Calu3 (cell line): ENCODE data around the gene KRT72. TPM values are rescaled to one million over a fixed set of nuclear protein-coding genes. Genes with fewer than 3 reads are reported as not detected.

Experiments
- BruUV-seq: library from RNA; stranded (reverse); fragments of 400-500 nt; replicated peaks from 2 replicates; lab custom pipeline; 2021; lab: Mats Ljungman, UMichigan
- CTCF ChIA-PET: fragments of 300-600 bp; sonication (Branson Sonifier 250); formaldehyde crosslinking; loops from one replicate; lab custom pipeline; 2022; ENCODE audit warnings: antibody characterized with exemption; lab: Charles Lee
- DNase-seq: peaks from one replicate; pipeline ENCODE4 v3.0.0; 2022
- H3K27ac Mint-ChIP-seq: one replicate; pipeline ENCODE4 v1.8.0; 2022; ENCODE audit warnings: mixed read lengths; ENCODE audit not compliant: unreplicated experiment
- H3K27me3 Mint-ChIP-seq: one replicate; pipeline ENCODE4 v1.8.0; 2022; ENCODE audit warnings: mixed read lengths; ENCODE audit not compliant: unreplicated experiment
- H3K36me3 Mint-ChIP-seq: one replicate; pipeline ENCODE4 v1.8.0; 2022; ENCODE audit warnings: mild to moderate bottlenecking, moderate library complexity, mixed read lengths; ENCODE audit not compliant: insufficient read depth, unreplicated experiment
- H3K4me1 Mint-ChIP-seq: one replicate; pipeline ENCODE4 v1.8.0; 2022; ENCODE audit warnings: mild to moderate bottlenecking, low read depth, mixed read lengths; ENCODE audit not compliant: unreplicated experiment
- H3K4me3 Mint-ChIP-seq: one replicate; pipeline ENCODE4 v1.8.0; 2022; ENCODE audit warnings: mild to moderate bottlenecking, low read depth, moderate library complexity, mixed read lengths; ENCODE audit not compliant: unreplicated experiment
- H3K9me3 Mint-ChIP-seq: one replicate; pipeline ENCODE4 v1.8.0; 2022; ENCODE audit warnings: low read depth, mixed read lengths; ENCODE audit not compliant: unreplicated experiment
- intact Hi-C: fragments of 100-400 bp; cut with micrococcal nuclease; formaldehyde crosslinking; loops from one replicate; pipeline ENCODE4 v1.10.0; 2022; ENCODE audit not compliant: unreplicated experiment
- total RNA-seq: library from RNA; stranded (reverse); gene quantifications from 2 replicates; pipeline ENCODE4 v1.2.3, GENCODE V29; 2022
- TF ChIP-seq, protein P1 (sequence below): fragments of 200-600 bp; IDR thresholded peaks from one replicate; pipeline ENCODE4 v1.8.0; 2022; ENCODE audit warnings: antibody characterized with exemption; ENCODE audit not compliant: unreplicated experiment

KRT72 gene
- total RNA-seq, 1 experiment from 2014 or later: not detected

DNA sequence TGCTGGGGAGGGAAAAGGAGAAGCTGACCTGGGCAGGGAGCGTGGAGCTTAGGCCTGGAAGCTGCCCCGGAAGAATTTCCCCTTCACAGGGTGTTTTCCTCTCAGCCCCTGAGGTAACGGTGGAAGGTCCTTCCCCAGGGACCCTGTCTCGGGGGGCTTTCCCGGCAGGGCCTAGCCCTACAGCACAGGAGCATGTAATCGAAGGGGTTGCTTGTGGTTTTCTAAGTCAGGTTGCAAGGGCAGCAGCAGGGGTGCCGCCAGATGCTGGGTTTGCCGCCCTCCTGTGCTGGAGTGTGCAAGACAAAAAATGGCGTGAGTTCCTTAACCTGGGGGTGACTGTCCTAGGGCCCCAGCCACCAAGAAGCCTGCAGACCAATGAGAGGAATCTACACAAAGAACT, 26.0 kb downstream of the KRT72 start:
- TF ChIP-seq, protein P1, sequence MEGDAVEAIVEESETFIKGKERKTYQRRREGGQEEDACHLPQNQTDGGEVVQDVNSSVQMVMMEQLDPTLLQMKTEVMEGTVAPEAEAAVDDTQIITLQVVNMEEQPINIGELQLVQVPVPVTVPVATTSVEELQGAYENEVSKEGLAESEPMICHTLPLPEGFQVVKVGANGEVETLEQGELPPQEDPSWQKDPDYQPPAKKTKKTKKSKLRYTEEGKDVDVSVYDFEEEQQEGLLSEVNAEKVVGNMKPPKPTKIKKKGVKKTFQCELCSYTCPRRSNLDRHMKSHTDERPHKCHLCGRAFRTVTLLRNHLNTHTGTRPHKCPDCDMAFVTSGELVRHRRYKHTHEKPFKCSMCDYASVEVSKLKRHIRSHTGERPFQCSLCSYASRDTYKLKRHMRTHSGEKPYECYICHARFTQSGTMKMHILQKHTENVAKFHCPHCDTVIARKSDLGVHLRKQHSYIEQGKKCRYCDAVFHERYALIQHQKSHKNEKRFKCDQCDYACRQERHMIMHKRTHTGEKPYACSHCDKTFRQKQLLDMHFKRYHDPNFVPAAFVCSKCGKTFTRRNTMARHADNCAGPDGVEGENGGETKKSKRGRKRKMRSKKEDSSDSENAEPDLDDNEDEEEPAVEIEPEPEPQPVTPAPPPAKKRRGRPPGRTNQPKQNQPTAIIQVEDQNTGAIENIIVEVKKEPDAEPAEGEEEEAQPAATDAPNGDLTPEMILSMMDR: no peak
- CTCF ChIA-PET: no interaction called here
- Mint-ChIP-seq H3K4me3 (no peak overlapping the region), H3K27me3 (peaks cover 70% of the 10 kb centered on the region), H3K36me3 (no peaks in the 10 kb centered on the region), H3K27ac (no peak overlapping the region), H3K9me3 (no peaks in the 10 kb centered on the region), H3K4me1 (no peaks in the 10 kb centered on the region)
- DNase-seq: no peak
- intact Hi-C loops: no loop called here
- no TSS peak for BruUV-seq

DNA sequence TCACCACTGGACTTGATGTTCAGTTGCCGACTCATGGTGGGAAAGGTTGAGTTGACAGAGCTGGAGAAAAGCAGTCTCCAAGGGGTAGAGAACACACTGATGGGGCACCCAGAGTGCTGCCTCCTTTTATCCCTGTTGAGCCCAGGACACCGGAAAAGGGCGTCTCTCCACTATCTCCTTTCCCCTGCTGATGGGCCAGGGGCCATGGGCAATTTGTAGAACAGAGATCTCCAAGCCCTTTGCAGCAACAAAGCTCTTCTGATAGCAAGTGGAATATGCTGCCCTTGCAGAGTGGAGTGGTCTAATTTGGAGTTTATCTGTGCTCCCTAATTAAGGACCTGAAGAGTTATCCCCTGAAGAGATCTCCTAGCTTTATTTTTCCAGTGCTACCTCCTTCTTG, 27.5 kb downstream of the KRT72 start, which contains the start of gene KRT74:
KRT74 (minus strand) TSS at position 101 of the 400 bp plus-strand sequence; CDS start at position 35, 66 bp downstream.
- Mint-ChIP-seq H3K4me1 (no peaks in the 10 kb centered on the region), H3K9me3 (no peaks in the 10 kb centered on the region), H3K36me3 (no peaks in the 10 kb centered on the region), H3K27ac (no peak within 1 kb of the TSS), H3K27me3 (peaks cover 80% of the 10 kb centered on the region), H3K4me3 (no peak within 1 kb of the TSS)
- no TSS peak for BruUV-seq
- intact Hi-C loops: no loop called here
- CTCF ChIA-PET: no interaction called here
- TF ChIP-seq, protein P1: no peak
- DNase-seq: no peak

DNA sequence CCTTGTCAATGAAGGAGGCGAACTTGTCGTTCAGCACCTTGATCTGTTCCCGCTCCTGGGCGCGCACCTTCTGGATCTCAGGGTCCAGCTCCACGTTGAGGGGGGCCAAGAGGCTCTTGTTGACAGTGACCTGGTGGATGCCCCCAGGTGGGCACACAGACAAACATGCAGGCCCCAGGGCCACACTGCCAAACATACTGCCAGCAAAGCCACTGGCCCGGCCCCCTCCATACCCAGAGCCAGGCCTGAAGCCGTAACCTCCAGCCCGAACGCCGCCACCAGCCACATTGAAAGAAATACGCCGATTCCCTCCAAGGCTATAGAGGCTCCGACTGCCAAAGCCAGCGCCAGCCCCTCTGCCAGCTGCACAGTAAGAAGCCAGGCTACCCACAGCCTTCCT, 28.0 kb downstream of the KRT72 start:
- CTCF ChIA-PET: no interaction called here
- no peak overlapping the region for H3K4me3 Mint-ChIP-seq
- no TSS peak for BruUV-seq
- no peaks in the 10 kb centered on the region for H3K36me3 Mint-ChIP-seq
- TF ChIP-seq, protein P1: no peak
- peaks cover 80% of the 10 kb centered on the region for H3K27me3 Mint-ChIP-seq
- H3K4me1 Mint-ChIP-seq: no peaks in the 10 kb centered on the region
- H3K27ac Mint-ChIP-seq: no peak overlapping the region
- DNase-seq: no peak
- intact Hi-C loops: no loop called here
- no peaks in the 10 kb centered on the region for H3K9me3 Mint-ChIP-seq

DNA sequence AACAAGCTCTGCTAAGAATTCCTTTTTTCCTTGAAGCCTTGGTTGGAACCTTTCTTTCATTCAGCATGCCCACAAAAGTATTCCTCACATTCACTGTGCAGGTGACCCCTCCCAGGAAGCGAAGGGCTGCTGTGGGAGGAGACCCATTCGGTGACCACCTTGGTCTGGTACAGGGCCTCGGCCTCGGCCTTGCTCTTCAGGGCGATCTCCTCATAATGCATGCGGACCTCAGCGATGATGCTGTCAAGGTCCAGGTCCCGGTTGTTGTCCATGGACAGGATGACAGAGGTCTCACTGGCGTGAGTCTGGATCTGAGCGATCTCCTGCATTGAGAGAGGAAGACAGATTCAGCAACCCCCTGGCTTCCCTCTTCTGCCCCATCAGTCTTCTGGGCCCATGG, 30.8 kb downstream of the KRT72 start:
- Mint-ChIP-seq H3K4me1 (no peaks in the 10 kb centered on the region), H3K27ac (no peak overlapping the region), H3K9me3 (no peaks in the 10 kb centered on the region), H3K27me3 (peaks cover 82% of the 10 kb centered on the region), H3K36me3 (no peaks in the 10 kb centered on the region), H3K4me3 (no peak overlapping the region)
- TF ChIP-seq, protein P1: no peak
- CTCF ChIA-PET: no interaction called here
- intact Hi-C loops: no loop called here
- no TSS peak for BruUV-seq
- no peak for DNase-seq
